K562 (cell line): ENCODE measurements around the gene NQO2. TPM values are rescaled to one million over a fixed set of nuclear protein-coding genes. Genes with fewer than 3 reads are reported as not detected.

Source experiments
- ARID1B ChIP-seq: fragments of 450-650 bp; IDR thresholded peaks from 2 replicates; pipeline ENCODE4 v1.6.1; 2016; ENCODE audit warnings: antibody characterized with exemption, mild to moderate bottlenecking, inconsistent platforms
- E2F4 ChIP-seq: sonication (generic); formaldehyde crosslinking; IDR thresholded peaks from 2 replicates; pipeline ENCODE4 v1.8.0; 2022; ENCODE audit warnings: mild to moderate bottlenecking, low read depth, missing genetic modification reagents
- FOS ChIP-seq: IDR thresholded peaks from 3 replicates; pipeline ENCODE4 v1.6.1; 2011; ENCODE audit not compliant: insufficient read length; ENCODE audit errors: extremely low read depth
- KDM4B ChIP-seq, 2 experiments: fragments of 450-650 bp in 1 of 2; sonication (generic) in 1 of 2; IDR thresholded peaks; 2 replicates each; pipeline ENCODE4 v1.6.1; 2016 to 2017; ENCODE audit warnings: borderline replicate concordance in 2 of 2, antibody characterized with exemption in 1 of 2, low read depth in 1 of 2, mild to moderate bottlenecking in 1 of 2
- KDM5B ChIP-seq: fragments of 200-600 bp; sonication (generic); IDR thresholded peaks from 2 replicates; pipeline ENCODE4 v1.6.1; 2012; ENCODE audit warnings: low read depth, mild to moderate bottlenecking, moderate library complexity, low read length, control low read depth, inconsistent platforms; ENCODE audit not compliant: insufficient replicate concordance
- KLF13 ChIP-seq: fragments of 450-650 bp; IDR thresholded peaks from 2 replicates; pipeline ENCODE4 v1.6.1; 2016; ENCODE audit warnings: missing genetic modification characterization, low read depth, mild to moderate bottlenecking, missing compliant biosample characterization, moderate library complexity, borderline replicate concordance
- MYC ChIP-seq, 2 experiments: fragments of 250-450 bp in 1 of 2; sonication (Bioruptor Pico) in 1 of 2; IDR thresholded peaks; 2 replicates each; pipeline versions ENCODE4 v1.5.1 to v1.6.1; 2012 to 2021; ENCODE audit warnings: low read depth in 2 of 2, borderline replicate concordance in 1 of 2, improper control_type of control experiment in 1 of 2, low read length in 1 of 2, mild to moderate bottlenecking in 1 of 2, moderate library complexity in 1 of 2
- NKRF ChIP-seq: fragments of 450-650 bp; IDR thresholded peaks from 2 replicates; pipeline ENCODE4 v1.6.1; 2016; ENCODE audit warnings: borderline replicate concordance
- POLR2AphosphoS5 ChIP-seq: IDR thresholded peaks from 2 replicates; pipeline ENCODE4 v1.6.1; 2011; ENCODE audit warnings: mild to moderate bottlenecking, low read depth, low read length, moderate library complexity; ENCODE audit not compliant: control insufficient read depth, insufficient read depth
- RCOR1 ChIP-seq, 2 experiments: IDR thresholded peaks; 2 replicates each; pipeline ENCODE4 v1.6.1; 2012; ENCODE audit warnings: low read depth in 2 of 2, low read length in 2 of 2, borderline replicate concordance in 1 of 2, improper control_type of control experiment in 1 of 2
- SRSF3 ChIP-seq: fragments of 200-400 bp; formaldehyde crosslinking; IDR thresholded peaks from 2 replicates; pipeline ENCODE4 v1.6.1; 2016; ENCODE audit warnings: mild to moderate bottlenecking, low read length, moderate library complexity; ENCODE audit not compliant: insufficient read depth
- TFAP4 ChIP-seq: sonication (generic); formaldehyde crosslinking; IDR thresholded peaks from 2 replicates; pipeline ENCODE4 v1.8.0; 2022; ENCODE audit warnings: missing genetic modification reagents, mild to moderate bottlenecking, moderate library complexity, borderline replicate concordance
- TRIM25 ChIP-seq: fragments of 450-650 bp; IDR thresholded peaks from 2 replicates; pipeline ENCODE4 v1.7.0; 2016; ENCODE audit warnings: borderline replicate concordance
- USF1 ChIP-seq: sonication (generic); formaldehyde crosslinking; IDR thresholded peaks from 2 replicates; pipeline ENCODE4 v1.9.0; 2022; ENCODE audit warnings: mild to moderate bottlenecking, missing genetic modification reagents
- ZBTB17 ChIP-seq: fragments of 450-650 bp; formaldehyde crosslinking; IDR thresholded peaks from 2 replicates; pipeline ENCODE4 v1.4.0; 2020; ENCODE audit warnings: mild to moderate bottlenecking
- ZNF134 ChIP-seq: fragments of 250-450 bp; sonication (Bioruptor Pico); conservative IDR thresholded peaks from 2 replicates; pipeline ENCODE4 v1.4.0; 2020
- ZNF224 ChIP-seq: sonication (generic); formaldehyde crosslinking; IDR thresholded peaks from 2 replicates; pipeline ENCODE4 v1.8.0; 2022; ENCODE audit warnings: mild to moderate bottlenecking, missing genetic modification reagents
- ZNF583 ChIP-seq: fragments of 250-450 bp; sonication (Bioruptor Pico); IDR thresholded peaks from 2 replicates; pipeline ENCODE4 v1.4.0; 2020
- ZNF75A ChIP-seq: fragments of 450-650 bp; formaldehyde crosslinking; IDR thresholded peaks from 2 replicates; pipeline ENCODE4 v1.4.0; 2020; ENCODE audit warnings: mild to moderate bottlenecking
- polyA plus RNA-seq, 8 experiments: library from polyadenylated mRNA; depleted of rRNA in 4 of 8; stranded (reverse) in 5 of 8; unstranded in 3 of 8; fragments of >200 nt; fragmentation: Nextera tagmentation in 2 of 8; fragmentation: Illumina TruSeq in 1 of 8; extraction: Ambion mirVana in 2 of 8; extraction: Trizol in 1 of 8; gene quantifications; 2 replicates each; pipeline versions ENCODE4 v1.2.1 to v1.2.3, GENCODE V29; 2011 to 2014; ENCODE audit warnings: inconsistent platforms in 1 of 8, missing spikeins in 1 of 8
- total RNA-seq, 7 experiments: library from RNA; depleted of rRNA in 6 of 7; stranded (reverse); fragments of >200 nt in 6 of 7; fragmentation: Illumina TruSeq in 2 of 7; extraction: Trizol in 2 of 7; gene quantifications; 2 replicates each; pipeline versions ENCODE4 v1.2.1 to v1.2.3, GENCODE V29; 2011 to 2021; ENCODE audit warnings: low replicate concordance in 1 of 7

NQO2 gene
- total and polyA plus RNA-seq, 9 of the 15 experiments (the other 6 are each of a cell fraction or from before 2014, with no cell fraction given): 54.6 to 214 (median 116) TPM

- TF ChIP-seq E2F4 (CRISPR knock-in tag) (no peak), KLF13 (peak; percentile 23; the same call in 1 of the 2 replicates), NKRF (peak; percentile 6; the same call in 1 of the 2 replicates), FOS (no peak), ZNF583 (CRISPR knock-in tag) (peak; percentile 61; the same call in 1 of the 2 replicates), SRSF3 (no peak), USF1 (CRISPR knock-in tag) (no peak), TFAP4 (CRISPR knock-in tag) (peak; percentile 72; the same call in 1 of the 2 replicates), KDM4B (IDR thresholded peaks at IDR 0.05; ENCODE audit: borderline replicate concordance in 2 of 2, low read depth in 1 of 2) (no peak), ZBTB17 (no peak), ARID1B (peak; percentile 60), ZNF134 (CRISPR knock-in tag) (peak; percentile 52; the same call in 1 of the 2 replicates), TRIM25 (no peak), ZNF75A (CRISPR knock-in tag) (no peak), POLR2AphosphoS5 (no peak), RCOR1 (IDR thresholded peaks at IDR 0.05; ENCODE audit: borderline replicate concordance in 1 of 2, low read depth in 2 of 2, low read length in 2 of 2) (no peak), KDM5B (peak; percentile 46), MYC (IDR thresholded peaks at IDR 0.05; ENCODE audit: low read depth, low read length) (peak; percentile 20), MYC (CRISPR knock-in tag; IDR thresholded peaks at IDR 0.05; ENCODE audit: borderline replicate concordance, low read depth) (peak; percentile 84), ZNF224 (CRISPR knock-in tag) (no peak)
Observed at GRCh38 chr6:2971420-2972218, 28.1 kb upstream of the NQO2 start, which contains the start of gene SERPINB6 (continued).
